ENCODE measurements around the gene ZNF519.
A peak's percentile ranks its signal among the peaks of the same experiment; 100 is the strongest.
"Not testable (repeated sequence)": the region's sequence is repeated elsewhere in the genome, so short reads cannot be mapped to it uniquely, and the experiment has no call there.

The ZNF519 gene

GRCh38 chr18:14132271-14132700 is at the start of gene ZNF519:
Gene ZNF519, minus strand, starts transcription at chr18:14132435. Its CDS starts 158 bp downstream, at chr18:14132277.
- DNase-seq: peak; percentile 96

- DNase-seq: no peak
Measured at GRCh38 chr18:14179306-14179705, 47.1 kb upstream of the ZNF519 start.

- DNase-seq: peak; percentile 1
Measured at GRCh38 chr18:14178321-14179196, 46.3 kb upstream of the ZNF519 start.

- not testable (repeated sequence) for DNase-seq
Measured at GRCh38 chr18:14177540-14178320, 45.5 kb upstream of the ZNF519 start.

GRCh38 chr18:14175404-14175803 is 43.2 kb upstream of the ZNF519 start:
- not testable (repeated sequence) for DNase-seq

GRCh38 chr18:14174706-14175085 is 42.5 kb upstream of the ZNF519 start:
- DNase-seq: no peak

- DNase-seq: not testable (repeated sequence)
Measured at GRCh38 chr18:14174002-14174705, 41.9 kb upstream of the ZNF519 start.

GRCh38 chr18:14173116-14173951 is 41.1 kb upstream of the ZNF519 start:
- DNase-seq: not testable (repeated sequence)

- not testable (repeated sequence) for DNase-seq
Measured at GRCh38 chr18:14172142-14173115, 40.2 kb upstream of the ZNF519 start.

GRCh38 chr18:14171301-14172141 is 39.3 kb upstream of the ZNF519 start:
- not testable (repeated sequence) for DNase-seq

- not testable (repeated sequence) for DNase-seq
Measured at GRCh38 chr18:14170367-14171036, 38.3 kb upstream of the ZNF519 start.

- not testable (repeated sequence) for DNase-seq
Measured at GRCh38 chr18:14162915-14163314, 30.7 kb upstream of the ZNF519 start.

GRCh38 chr18:14151564-14152113 is 19.4 kb upstream of the ZNF519 start:
- DNase-seq: not testable (repeated sequence)

- not testable (repeated sequence) for DNase-seq
Measured at GRCh38 chr18:14150766-14151165, 18.5 kb upstream of the ZNF519 start.

- DNase-seq: not testable (repeated sequence)
Measured at GRCh38 chr18:14149916-14150420, 17.7 kb upstream of the ZNF519 start.

GRCh38 chr18:14149121-14149850 is 17.1 kb upstream of the ZNF519 start:
- not testable (repeated sequence) for DNase-seq

GRCh38 chr18:14147935-14148865 is 16.0 kb upstream of the ZNF519 start:
- DNase-seq: not testable (repeated sequence)

All from fibroblast of skin of right quadriceps (primary cell).